Stimulated activated CD8-positive, alpha-beta memory T cell treated with anti-CD3 and anti-CD28 coated beads, Interleukin-7, amount 100 ng/mL, for 24 hours (primary cell): Measurements from ENCODE around the gene CARD9.
"Not testable (repeated sequence)": the region's sequence is repeated elsewhere in the genome, so short reads cannot be mapped to it uniquely, and the experiment has no call there.

Experiments
- DNase-seq: peaks from one replicate; pipeline ENCODE4 v3.0.0-alpha.2; 2020; ENCODE audit warnings: low read depth

Gene CARD9

DNA sequence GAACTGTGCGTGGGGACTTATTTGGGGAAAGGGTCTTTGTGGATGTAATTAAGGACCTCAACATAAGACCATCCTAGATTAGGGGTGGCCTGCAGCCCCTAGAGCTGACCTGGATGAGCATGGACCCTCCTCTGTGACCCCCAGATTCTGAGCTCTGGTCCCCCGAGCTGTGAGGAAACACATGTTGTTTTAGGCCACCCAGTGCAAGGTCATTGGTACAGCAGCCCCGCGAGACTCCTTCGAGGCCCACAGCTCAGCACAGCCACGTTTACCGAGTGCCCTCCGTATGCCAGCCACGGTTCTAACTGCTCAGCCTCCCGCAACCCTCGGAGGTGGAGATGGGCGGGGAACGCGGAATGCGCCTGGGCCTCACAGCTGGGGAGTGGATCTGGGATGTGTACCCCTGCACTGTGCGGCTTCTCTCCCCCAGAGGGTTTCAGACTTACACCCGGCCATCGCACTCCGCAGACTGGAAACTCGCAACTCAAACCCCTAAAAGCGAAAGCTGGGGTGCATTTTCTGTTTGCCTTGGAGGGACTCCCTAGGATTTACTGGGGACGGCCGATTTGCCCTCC, 50.6 kb downstream of the CARD9 start:
- DNase-seq, result no peak

DNA sequence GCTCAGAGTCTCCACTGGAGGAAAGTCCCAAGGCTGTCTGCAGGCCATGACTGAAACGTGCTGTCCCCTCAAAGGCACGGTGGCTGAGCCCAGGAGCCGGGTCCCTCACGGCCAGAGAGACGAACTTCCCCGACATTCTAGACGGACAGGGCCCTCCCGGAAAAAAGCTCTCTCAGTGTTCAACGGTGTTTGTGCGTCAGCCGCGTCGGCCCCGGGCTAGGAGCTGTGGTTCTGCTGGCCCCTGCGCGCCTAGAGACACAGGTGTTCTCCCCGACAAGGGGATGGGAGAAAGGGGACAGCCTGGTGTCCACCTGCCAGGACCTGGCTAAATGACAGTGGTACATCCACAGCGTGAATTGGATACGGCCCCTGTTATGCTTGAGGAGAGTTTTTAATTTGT, 51.9 kb downstream of the CARD9 start:
- DNase-seq, result no peak

DNA sequence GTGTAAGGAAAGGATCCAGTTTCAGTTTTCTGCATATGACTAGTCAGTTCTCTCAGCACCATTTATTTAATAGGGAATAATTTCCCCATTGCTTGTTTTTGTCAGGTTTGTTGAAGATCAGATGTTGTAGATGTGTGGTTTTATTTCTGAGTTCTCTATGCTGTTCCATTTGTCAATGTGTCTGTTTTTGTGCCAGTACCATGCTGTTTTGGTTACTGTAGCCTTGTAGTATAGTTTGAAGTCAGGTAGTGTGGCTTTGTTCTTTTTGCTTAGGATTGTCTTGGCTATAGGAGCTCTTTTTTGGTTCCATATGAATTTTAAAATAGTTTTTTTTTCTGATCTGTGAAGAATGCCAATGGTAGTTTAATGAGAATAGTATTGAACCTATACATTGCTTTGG, 52.5 kb downstream of the CARD9 start:
- not testable (repeated sequence) for DNase-seq

DNA sequence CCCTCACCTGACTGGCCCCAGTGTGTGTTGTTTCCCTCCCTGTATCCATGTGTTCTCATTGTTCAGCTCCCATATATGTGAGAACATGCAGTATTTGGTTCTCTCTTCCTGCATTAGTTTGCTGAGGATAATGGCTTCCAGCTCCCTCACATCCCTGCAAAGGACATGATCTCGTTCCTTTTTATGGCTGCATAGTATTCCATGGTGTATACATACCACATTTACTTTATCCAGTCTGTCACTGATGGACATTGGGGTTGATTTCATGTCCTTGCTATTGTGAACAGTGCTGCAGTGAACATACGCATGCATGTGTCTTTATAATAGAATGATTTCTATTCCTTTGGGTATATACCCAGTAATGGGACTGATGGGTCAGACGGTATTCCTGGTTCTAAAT, 53.5 kb downstream of the CARD9 start:
- DNase-seq, result not testable (repeated sequence)

DNA sequence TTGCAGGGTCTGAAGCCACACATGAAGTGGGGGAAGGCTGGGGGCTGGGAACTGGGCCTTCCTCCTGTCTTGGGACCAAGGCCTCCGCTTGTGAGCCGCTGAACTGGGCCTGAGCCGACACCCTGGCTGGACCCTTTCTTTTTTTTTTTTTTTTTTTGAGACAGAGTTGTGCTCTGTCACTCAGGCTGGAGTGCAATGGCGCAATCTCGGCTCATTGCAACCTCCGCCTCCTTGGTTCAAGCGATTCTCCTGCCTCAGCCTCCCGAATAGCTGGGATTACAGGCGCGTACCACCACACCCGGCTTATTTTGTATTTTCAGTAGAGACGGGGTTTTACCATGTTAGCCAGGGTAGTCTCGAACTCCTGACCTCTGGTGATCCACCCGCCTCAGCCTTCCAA, 54.2 kb downstream of the CARD9 start:
- not testable (repeated sequence) for DNase-seq

DNA sequence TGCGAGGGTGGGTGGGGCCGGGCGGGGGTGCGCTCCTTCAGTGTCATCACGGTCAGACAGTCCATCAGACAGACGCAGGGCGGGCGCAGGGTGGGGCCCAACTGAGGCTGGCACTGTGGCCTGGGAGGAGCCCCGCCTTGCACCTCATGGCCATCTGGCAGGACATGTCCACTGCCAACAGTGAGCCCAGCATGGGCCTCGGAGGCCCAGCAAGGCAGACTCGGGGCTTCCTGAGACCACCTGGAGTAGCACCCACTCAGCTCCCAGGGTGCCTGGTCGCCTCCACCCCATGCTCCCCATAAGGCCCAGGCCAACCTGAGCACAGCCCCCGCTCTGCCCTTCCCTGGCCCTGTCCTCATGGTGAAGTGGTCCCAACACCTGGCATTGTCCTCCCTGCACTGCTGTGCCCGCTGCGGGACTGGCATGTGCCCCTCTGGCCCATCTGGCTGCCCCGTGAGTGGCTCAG, 54.7 kb downstream of the CARD9 start:
- no peak for DNase-seq

DNA sequence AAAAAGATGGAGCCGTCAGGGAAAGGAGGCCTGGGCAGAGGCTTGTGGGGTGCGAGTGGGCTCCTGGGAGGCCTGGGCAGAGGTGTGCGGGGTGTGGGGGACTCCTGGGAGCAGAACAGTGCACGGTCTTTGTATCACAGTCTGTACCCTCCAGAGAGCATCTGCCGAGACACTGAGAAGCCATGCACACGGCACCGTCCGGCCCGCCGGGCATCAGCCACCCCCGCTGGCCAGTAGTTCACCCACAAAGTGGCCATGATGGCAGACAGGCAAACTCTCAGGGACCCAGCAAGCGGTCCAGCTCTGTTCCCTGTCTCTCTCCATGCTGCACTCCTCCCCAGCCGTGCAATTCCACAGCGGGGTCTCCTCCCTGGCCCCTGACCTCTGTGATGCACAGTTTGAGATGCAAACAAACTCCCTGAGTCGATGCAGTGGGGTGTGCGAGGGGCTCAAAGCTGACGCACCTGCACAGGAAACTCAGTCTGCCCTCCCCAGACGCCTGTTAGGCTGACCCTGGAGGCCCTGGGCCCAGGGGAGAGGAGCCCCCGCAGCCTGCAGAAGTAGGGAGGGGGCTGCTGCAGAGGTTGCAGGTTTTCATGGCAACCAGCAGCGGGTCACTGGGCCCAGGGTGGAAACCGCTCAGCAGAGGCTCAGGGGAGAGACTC, 55.2 kb downstream of the CARD9 start:
- no peak for DNase-seq

DNA sequence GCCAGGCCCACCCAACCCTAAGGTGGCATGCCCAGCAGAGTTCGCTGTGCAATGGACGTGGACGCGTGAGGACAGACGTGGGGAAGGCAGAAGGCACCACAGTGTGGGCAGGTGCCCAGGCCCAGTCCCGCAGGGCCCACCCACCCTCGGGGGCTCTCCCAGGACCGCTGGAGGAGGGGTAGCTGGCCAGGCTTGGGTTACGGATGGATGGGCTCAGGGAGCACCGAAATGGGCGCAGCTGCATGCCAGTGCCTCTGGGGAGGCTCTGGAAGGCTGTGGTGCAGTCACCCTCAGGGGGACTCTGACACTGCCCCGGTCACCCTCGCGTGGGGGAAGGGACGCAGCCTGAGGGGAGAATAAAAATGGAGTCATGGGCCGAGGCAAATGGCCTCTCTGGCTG, 55.8 kb downstream of the CARD9 start:
- no peak for DNase-seq

DNA sequence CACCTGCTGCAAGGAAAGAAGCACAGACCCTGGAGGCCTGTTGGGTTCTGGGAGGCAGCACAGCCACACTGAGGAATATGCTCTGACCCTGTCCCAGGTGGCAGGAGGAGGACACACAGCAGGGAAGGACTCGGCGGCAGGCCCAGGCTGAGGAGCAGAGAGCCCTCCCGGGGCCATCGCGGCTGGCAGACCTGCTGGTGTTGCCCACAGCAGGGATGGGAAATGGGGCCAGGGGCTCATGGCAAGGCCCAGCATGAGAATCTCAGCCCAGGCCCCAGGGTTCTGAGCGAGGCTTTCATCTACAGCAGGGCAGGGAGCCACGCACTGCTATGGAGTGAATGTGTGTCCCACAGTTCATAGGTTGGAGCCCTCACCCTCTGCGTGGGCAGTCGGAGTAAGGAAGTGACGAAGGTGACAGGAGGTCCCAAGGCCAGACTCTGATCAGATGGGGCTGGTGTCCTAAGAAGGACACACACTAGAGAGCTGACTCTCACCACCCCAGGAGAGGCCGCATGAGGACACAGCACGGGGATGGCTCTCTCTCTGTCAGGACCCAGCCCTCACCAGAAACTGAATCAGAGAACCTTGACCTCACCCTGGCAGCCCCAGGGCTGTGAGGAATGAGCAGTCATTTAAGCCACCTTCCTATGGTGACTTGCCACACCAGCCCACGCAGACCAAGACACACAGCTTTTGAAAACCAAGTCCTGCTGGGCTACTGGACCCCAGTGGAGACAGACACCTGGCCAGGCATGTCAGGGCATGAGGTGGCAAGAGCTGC, 56.4 kb downstream of the CARD9 start:
- DNase-seq, result no peak

DNA sequence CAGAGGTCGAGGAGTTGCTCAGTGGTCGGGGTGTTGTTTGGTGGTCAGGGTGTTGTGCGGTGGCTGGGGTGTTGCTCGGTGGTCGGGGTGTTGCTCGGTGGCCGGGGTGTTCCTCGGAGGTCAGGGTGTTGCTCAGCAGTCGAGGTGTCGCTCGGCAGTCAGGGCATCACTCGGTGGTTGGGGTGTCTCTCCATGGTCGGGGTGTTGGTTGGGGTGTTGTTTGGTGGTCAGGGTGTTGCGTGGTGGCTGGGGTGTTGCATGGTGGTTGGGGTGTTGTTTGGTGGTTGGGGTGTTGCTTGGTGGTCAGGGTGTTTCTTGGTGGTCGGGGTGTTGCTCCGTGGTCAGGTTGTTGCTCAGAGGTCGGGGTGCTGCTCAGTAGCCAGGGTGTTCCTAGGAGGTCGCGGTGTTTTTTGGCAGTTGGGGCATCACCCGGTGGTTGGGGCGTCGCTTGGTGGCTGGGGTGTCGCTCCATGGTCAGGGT, 57.2 kb downstream of the CARD9 start:
- DNase-seq, result no peak

DNA sequence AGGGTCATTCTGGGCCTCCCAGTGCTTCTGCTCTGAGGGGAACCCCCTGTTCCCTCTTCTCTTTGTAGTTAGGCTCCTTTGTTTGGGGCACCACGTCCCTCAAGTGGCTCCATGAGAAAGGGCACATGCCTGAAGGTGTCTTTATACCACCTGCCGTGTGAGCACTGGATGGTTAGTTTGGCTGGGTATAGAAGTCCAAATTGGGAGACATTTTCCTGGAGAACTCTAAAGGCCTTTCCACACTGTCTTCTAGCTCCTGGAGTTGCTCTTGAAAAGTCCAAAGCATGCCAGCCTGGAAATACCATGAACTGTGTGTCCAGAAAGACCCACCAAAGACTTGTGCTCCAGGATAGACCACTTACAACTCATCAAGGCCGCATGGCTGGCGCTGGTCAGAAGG, 58.5 kb downstream of the CARD9 start:
- DNase-seq, result no peak

DNA sequence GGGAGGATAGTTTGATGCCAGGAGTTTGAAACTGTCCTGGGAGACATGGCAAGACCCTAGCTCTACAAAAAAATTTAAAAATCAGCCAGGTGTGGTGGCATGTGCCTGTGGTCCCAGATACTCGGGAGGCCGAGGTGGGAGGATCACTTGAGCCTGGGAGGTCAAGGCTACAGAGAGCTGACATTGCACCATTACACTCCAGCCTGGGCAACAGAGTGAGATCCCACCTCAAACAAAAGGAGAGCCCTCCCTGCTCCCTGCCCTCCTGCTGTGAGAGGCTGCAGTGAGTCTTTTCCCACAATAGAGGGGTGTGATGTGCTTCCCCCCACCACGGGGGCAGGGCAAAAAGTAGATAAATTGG, 59.4 kb downstream of the CARD9 start:
- DNase-seq, result no peak
